Fibroblast of skin of scalp (primary cell): ENCODE data around the gene TMEM114.
"Not testable (repeated sequence)": the region's sequence is repeated elsewhere in the genome, so short reads cannot be mapped to it uniquely, and the experiment has no call there.

ENCODE experiments used
- DNase-seq: peaks from one replicate; pipeline ENCODE4 v3.0.0-alpha.2; 2013

The TMEM114 gene

GRCh38 chr16:8572919-8573724 is 17.2 kb downstream of the TMEM114 start:
- DNase-seq, result peak; percentile 41

GRCh38 chr16:8572063-8572918 is 18.0 kb downstream of the TMEM114 start:
- no peak for DNase-seq

GRCh38 chr16:8571061-8571596 is 19.2 kb downstream of the TMEM114 start:
- peak; percentile 72 for DNase-seq

- DNase-seq, result not testable (repeated sequence)
These were observed 19.9 kb downstream of the TMEM114 start for GRCh38 chr16:8570393-8570792.

- DNase-seq, result no peak
These were observed 20.5 kb downstream of the TMEM114 start for GRCh38 chr16:8569650-8570346.

GRCh38 chr16:8568231-8568617 is 22.1 kb downstream of the TMEM114 start:
- no peak for DNase-seq

- DNase-seq, result peak; percentile 90
These were observed 22.7 kb downstream of the TMEM114 start for GRCh38 chr16:8567355-8568230.

- DNase-seq, result no peak
These were observed 24.8 kb downstream of the TMEM114 start for GRCh38 chr16:8565498-8565897.

DNA sequence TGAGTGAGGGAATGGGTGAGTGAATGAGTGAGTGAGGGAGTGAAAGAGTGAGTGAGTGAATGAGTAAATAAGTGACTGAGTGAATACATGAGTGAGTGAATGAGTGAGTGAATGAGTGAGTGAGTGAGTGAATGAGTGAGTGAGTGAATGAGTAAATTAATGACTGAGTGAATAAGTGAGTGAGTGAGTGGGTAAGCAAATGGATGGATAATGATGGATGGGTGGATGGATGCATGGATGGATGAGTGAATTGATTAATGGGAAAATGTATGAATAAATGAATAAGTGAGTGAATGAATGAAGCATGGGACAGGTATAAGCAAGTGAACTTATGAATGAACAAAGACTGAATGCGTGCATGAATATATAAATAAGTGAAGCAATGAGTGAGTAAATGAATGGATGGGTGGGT is 25.4 kb downstream of the TMEM114 start:
- no peak for DNase-seq

DNA sequence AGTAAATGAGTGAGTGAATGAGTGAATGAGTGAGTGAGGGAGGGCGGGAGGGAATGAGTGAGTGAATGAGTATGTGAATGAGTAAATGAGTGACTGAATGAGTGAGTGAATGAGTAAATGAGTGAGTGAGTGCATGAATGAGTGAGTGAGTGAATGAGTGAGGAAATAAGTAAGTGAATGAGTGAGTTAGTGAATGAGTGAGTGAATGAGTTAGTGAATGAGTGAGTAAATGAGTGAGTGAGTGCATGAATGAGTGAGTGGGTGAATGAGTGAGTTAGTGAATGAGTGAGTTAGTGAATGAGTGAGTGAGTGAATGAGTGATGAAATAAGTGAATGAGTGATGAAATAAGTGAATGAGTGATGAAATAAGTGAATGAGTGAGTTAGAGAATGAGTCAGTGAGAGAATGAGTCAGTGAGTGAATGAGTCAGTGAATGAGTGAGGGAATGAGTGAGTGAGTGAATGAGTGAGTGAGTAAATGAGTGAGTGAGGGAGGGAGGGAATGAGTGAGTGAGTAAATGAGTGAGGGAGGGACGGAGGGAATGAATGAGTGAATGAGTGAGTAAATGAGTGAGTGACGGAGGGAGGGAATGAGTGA is 26.3 kb downstream of the TMEM114 start:
- DNase-seq, result not testable (repeated sequence)

GRCh38 chr16:8561496-8561895 is 28.8 kb downstream of the TMEM114 start:
- DNase-seq, result no peak

- DNase-seq, result no peak
These were observed 34.9 kb downstream of the TMEM114 start for GRCh38 chr16:8555400-8555799.

GRCh38 chr16:8554881-8555280 is 35.4 kb downstream of the TMEM114 start:
- DNase-seq, result no peak

GRCh38 chr16:8554022-8554421 is 36.3 kb downstream of the TMEM114 start:
- no peak for DNase-seq

DNA sequence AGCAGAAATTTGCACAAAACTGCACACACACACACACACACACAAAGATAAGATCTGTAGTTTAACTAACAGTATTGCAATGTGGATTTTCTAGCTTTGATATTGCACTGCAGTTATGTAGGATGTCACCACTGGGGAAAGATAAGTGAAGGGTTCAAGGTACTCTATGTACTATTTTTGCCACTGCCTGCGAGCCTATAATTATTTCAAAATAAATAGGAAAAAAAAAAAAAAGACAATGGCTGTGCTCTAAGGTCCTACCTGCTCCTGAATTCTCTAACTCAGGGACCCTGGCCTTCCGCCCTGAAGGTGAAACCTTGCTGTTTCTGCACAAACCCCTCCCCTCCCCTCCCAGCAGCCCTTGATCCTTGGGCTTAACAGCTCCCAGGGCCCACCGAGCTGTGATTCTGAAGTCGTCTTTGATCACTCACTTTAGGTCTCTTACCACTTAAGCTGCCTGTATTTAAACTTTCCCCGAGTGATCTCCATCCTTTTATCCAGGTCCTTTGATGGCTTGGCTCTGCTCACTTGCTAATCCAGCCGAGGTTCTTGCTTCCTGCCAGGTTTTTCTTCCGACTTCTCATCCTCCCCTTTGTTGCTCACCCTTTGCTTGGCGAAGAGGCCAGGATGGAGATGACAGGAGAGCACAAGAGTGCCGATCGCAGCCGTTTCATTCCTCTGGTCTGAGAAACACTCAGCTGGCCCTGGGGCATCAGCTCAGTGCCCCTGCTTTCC is 37.7 kb downstream of the TMEM114 start:
- DNase-seq, result no peak

GRCh38 chr16:8551388-8552332 is 38.7 kb downstream of the TMEM114 start:
- no peak for DNase-seq

- no peak for DNase-seq
These were observed 39.5 kb downstream of the TMEM114 start for GRCh38 chr16:8550728-8551387.

DNA sequence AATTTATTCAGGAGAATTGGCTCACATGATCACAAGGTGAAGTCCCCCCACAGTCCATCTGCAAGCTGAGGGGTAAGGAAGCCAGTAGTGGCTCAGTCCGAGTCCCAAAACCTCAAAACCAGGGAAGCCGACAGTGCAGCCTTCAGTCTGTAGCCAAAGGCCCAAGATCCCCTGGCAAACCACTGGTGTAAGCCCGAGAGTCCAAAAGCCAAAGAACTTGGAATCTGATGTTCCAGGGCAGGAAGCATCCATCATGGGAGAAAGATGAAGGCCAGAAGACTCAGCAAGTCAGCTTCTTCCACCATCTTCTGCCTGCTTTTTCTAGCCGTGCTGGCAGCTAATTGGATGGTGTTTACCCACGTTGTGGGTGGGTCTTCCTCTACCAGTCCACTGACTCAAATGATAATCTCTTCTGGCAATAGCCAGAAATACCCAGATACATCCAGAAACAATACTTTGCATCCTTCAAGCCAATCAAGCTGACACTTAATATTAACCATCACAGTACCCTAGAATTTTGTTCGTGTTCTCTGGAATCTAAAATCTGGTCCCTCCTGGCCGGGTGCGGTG is 40.4 kb downstream of the TMEM114 start:
- no peak for DNase-seq
